ENCODE data around the gene ASPM. TPM values are rescaled to one million over a fixed set of nuclear protein-coding genes. Genes with fewer than 3 reads are reported as not detected.

ASPM gene
- polyA plus RNA-seq, 1 of the 3 experiments (the other 2 are of a cell fraction) = 3.0 TPM

- Histone ChIP-seq H3K27me3 (ENCODE audit: insufficient read depth) (no peaks in the 10 kb centered on the region), H3K9me2 (no peaks in the 10 kb centered on the region), H3K9me3 (peaks cover 4% of the 10 kb centered on the region; the same call in 1 of the 2 replicates), H3K4me3 (ENCODE audit: low read depth in 2 of 2, low read length in 1 of 2) (no peak overlapping the region), H3K27ac (ENCODE audit: low read depth in 2 of 2, low read length in 1 of 2) (no peak overlapping the region), H2AFZ (ENCODE audit: low read depth) (no peak overlapping the region), H3K79me2 (ENCODE audit: insufficient read depth) (no peaks in the 10 kb centered on the region), H4K20me1 (ENCODE audit: insufficient read depth) (no peaks in the 10 kb centered on the region), H3K4me2 (no peak overlapping the region), H3K4me1 (ENCODE audit: control insufficient read depth in 1 of 2, insufficient read depth in 2 of 2, low read depth in 1 of 2, low read length in 1 of 2) (no peaks in the 10 kb centered on the region), H3K36me3 (replicated peaks in 1 of 2; ENCODE audit: control insufficient read depth in 1 of 2, insufficient read depth in 2 of 2, low read length in 1 of 2) (peaks cover 28 to 38% of the 10 kb centered on the region in 2 experiments), H3F3A (replicated peaks; ENCODE audit: insufficient read depth) (no peaks in the 10 kb centered on the region), H3K9ac (no peak overlapping the region)
- no peak for DNase-seq
- TF ChIP-seq FOSL2 (IDR thresholded peaks at IDR 0.05; ENCODE audit: borderline replicate concordance, low read depth) (no peak), NFIC (IDR thresholded peaks at IDR 0.05; ENCODE audit: borderline replicate concordance) (no peak), EP300 (IDR thresholded peaks at IDR 0.05; ENCODE audit: borderline replicate concordance in 1 of 2, low read depth in 1 of 2, low read length in 1 of 2) (no peak), RXRA (IDR thresholded peaks at IDR 0.05; ENCODE audit: borderline replicate concordance, low read depth) (no peak), RCOR1 (IDR thresholded peaks at IDR 0.05; ENCODE audit: low read length) (no peak), TEAD4 (IDR thresholded peaks at IDR 0.05; ENCODE audit: borderline replicate concordance, insufficient read depth) (no peak), GABPA (IDR thresholded peaks at IDR 0.05; ENCODE audit: low read depth) (no peak), GATA2 (CRISPR knock-in tag; IDR thresholded peaks at IDR 0.05) (no peak), CTCF (IDR thresholded peaks at IDR 0.05) (no peak), JUND (IDR thresholded peaks at IDR 0.05) (no peak), RAD21 (IDR thresholded peaks at IDR 0.05; ENCODE audit: low read length) (no peak), RFX5 (IDR thresholded peaks at IDR 0.05; ENCODE audit: low read length) (no peak)
- POLR2A ChIA-PET = no interaction called here
- CTCF ChIA-PET = no interaction called here
- whole genome bisulfite sequencing (ENCODE audit: low lambda C conversion rate) = 51% methylated on average over 2 of the region's 2 CpGs
Measured at GRCh38 chr1:197080323-197080722, 66.1 kb downstream of the ASPM start.

GRCh38 chr1:197076585-197076984, 69.9 kb downstream of the ASPM start:
- TF ChIP-seq ELF1 (IDR thresholded peaks at IDR 0.05) (no peak), RFX5 (IDR thresholded peaks at IDR 0.05; ENCODE audit: low read length) (no peak), MAX (IDR thresholded peaks at IDR 0.05; ENCODE audit: low read depth) (no peak), GATA2 (CRISPR knock-in tag; IDR thresholded peaks at IDR 0.05) (no peak), SMC3 (IDR thresholded peaks at IDR 0.05; ENCODE audit: low read depth, low read length) (no peak), RCOR1 (IDR thresholded peaks at IDR 0.05; ENCODE audit: low read length) (no peak), TAF1 (IDR thresholded peaks at IDR 0.05; ENCODE audit: borderline replicate concordance, low read depth, low read length) (no peak), FOXJ3 (CRISPR knock-in tag; IDR thresholded peaks at IDR 0.05) (no peak), RAD21 (IDR thresholded peaks at IDR 0.05; ENCODE audit: low read length) (no peak), NRF1 (IDR thresholded peaks at IDR 0.05; ENCODE audit: low read depth, low read length) (no peak), NFIC (IDR thresholded peaks at IDR 0.05; ENCODE audit: borderline replicate concordance) (no peak), EZH2phosphoT487 (IDR thresholded peaks at IDR 0.05; ENCODE audit: borderline replicate concordance, low read depth) (no peak), RXRA (IDR thresholded peaks at IDR 0.05; ENCODE audit: borderline replicate concordance, low read depth) (no peak), SIN3A (IDR thresholded peaks at IDR 0.05; ENCODE audit: borderline replicate concordance, low read depth, low read length) (no peak)
- Histone ChIP-seq H3K4me1 (ENCODE audit: control insufficient read depth in 1 of 2, insufficient read depth in 2 of 2, low read depth in 1 of 2, low read length in 1 of 2) (no peaks in the 10 kb centered on the region), H3K4me2 (no peak overlapping the region), H3K9ac (no peak overlapping the region), H3F3A (replicated peaks; ENCODE audit: insufficient read depth) (no peaks in the 10 kb centered on the region), H3K36me3 (replicated peaks in 1 of 2; ENCODE audit: control insufficient read depth in 1 of 2, insufficient read depth in 2 of 2, low read length in 1 of 2) (peaks cover 0 to under 1% of the 10 kb centered on the region in 2 experiments), H3K4me3 (ENCODE audit: low read depth in 2 of 2, low read length in 1 of 2) (no peak overlapping the region), H3K9me3 (no peaks in the 10 kb centered on the region; the same call in none of the 2 replicates), H4K20me1 (ENCODE audit: insufficient read depth) (no peaks in the 10 kb centered on the region), H3K79me2 (ENCODE audit: insufficient read depth) (no peaks in the 10 kb centered on the region), H3K27me3 (ENCODE audit: insufficient read depth) (no peaks in the 10 kb centered on the region), H3K27ac (ENCODE audit: low read depth in 2 of 2, low read length in 1 of 2) (no peak overlapping the region), H3K9me2 (no peaks in the 10 kb centered on the region), H2AFZ (ENCODE audit: low read depth) (no peak overlapping the region)
- 6% methylated on average over 1 of the region's 1 CpG for WGBS (ENCODE audit: low lambda C conversion rate)
- no peak for DNase-seq
- POLR2A ChIA-PET = no interaction called here
- CTCF ChIA-PET = no interaction called here
